Glomerular visceral epithelial cell (primary cell): Measurements from ENCODE around the gene MYO9B.

Experiments
- DNase-seq: peaks from one replicate; pipeline ENCODE4 v3.0.0-alpha.2; 2016; ENCODE audit errors: extremely low spot score

Gene MYO9B, protein sequence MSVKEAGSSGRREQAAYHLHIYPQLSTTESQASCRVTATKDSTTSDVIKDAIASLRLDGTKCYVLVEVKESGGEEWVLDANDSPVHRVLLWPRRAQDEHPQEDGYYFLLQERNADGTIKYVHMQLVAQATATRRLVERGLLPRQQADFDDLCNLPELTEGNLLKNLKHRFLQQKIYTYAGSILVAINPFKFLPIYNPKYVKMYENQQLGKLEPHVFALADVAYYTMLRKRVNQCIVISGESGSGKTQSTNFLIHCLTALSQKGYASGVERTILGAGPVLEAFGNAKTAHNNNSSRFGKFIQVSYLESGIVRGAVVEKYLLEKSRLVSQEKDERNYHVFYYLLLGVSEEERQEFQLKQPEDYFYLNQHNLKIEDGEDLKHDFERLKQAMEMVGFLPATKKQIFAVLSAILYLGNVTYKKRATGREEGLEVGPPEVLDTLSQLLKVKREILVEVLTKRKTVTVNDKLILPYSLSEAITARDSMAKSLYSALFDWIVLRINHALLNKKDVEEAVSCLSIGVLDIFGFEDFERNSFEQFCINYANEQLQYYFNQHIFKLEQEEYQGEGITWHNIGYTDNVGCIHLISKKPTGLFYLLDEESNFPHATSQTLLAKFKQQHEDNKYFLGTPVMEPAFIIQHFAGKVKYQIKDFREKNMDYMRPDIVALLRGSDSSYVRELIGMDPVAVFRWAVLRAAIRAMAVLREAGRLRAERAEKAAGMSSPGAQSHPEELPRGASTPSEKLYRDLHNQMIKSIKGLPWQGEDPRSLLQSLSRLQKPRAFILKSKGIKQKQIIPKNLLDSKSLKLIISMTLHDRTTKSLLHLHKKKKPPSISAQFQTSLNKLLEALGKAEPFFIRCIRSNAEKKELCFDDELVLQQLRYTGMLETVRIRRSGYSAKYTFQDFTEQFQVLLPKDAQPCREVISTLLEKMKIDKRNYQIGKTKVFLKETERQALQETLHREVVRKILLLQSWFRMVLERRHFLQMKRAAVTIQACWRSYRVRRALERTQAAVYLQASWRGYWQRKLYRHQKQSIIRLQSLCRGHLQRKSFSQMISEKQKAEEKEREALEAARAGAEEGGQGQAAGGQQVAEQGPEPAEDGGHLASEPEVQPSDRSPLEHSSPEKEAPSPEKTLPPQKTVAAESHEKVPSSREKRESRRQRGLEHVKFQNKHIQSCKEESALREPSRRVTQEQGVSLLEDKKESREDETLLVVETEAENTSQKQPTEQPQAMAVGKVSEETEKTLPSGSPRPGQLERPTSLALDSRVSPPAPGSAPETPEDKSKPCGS (N-terminal part only)

DNA sequence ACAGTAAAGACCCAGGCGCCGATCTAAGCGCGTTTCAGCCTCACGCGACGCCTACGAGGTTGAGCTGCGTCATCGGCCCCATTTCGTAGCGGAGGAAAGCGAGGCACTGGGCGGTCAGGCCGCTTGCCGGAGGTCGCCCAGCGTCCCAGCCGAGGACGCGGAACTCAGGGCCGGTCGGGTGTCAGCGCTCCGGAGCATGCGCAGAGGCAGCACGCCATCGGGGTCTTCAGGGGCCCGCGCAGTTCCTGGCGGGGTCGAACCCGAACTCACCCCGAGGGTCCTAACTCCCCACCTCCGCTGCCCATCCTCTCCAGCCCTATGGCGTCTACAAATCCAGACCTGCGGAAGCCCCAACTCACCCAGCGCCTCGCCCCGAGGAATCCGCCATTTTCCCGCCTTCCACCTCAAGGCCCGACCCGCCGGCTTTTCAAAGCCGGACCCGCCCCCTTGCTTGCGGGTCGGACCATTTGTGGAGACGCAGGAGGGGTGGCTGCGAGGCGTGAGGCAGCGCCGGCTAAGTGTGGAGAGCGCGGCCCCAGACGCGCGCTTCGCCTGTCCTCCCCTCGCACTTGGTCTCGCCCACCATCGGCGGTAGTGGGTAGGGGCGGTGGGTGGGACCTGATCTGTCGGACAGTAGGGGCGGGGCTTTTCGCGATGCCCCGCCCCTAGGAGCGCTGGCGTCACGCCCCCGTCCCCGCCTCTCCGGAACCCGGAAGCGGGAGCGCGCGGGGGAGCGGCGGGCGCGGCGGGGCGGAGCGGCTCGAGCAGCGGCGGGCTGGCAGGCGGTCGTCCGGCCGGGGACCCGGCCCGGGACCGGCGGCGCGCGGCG is at the start of gene MYO9B, which contains the start of gene HAUS8:
MYO9B (plus strand) TSS at position 743 of the 829 bp plus-strand sequence. CDS start 25,941 bp downstream, outside the sequence.
HAUS8 (minus strand) TSS at position 418 of the 829 bp plus-strand sequence; CDS start at position 388, 30 bp downstream.
- peak; percentile 100 for DNase-seq

DNA sequence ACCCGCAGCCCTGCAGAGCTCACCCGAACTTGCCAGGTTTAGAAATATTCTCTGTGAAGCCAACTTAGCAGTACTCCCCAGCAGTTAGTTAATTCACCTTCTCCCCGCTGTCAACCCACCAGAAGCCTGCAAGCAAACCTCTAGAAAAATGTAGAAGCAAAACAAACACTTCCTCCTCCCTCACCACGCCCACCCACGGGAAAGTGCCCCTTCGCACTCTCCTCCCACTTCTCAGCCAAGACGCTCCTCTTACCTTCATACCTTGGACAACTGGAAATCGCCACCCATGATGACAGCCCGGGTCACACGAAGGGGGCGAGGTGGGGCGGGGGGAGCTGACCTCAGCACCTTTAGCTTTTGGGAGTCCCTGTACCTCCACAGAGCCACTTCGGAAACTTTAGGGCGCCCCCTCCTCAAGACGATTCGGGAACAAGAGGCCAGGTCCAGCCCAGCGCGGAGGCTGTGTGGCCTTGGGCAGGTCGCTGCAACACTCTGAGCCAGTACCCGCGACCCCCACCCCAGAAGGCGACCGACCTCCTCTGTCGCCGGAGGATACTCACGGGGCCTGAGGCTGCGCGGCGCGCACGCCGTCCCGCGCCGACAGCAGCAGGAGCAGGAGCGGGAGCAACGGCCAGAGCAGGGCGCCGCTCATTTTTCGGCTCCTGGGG is 49.5 kb upstream of the MYO9B start:
- DNase-seq, result no peak

DNA sequence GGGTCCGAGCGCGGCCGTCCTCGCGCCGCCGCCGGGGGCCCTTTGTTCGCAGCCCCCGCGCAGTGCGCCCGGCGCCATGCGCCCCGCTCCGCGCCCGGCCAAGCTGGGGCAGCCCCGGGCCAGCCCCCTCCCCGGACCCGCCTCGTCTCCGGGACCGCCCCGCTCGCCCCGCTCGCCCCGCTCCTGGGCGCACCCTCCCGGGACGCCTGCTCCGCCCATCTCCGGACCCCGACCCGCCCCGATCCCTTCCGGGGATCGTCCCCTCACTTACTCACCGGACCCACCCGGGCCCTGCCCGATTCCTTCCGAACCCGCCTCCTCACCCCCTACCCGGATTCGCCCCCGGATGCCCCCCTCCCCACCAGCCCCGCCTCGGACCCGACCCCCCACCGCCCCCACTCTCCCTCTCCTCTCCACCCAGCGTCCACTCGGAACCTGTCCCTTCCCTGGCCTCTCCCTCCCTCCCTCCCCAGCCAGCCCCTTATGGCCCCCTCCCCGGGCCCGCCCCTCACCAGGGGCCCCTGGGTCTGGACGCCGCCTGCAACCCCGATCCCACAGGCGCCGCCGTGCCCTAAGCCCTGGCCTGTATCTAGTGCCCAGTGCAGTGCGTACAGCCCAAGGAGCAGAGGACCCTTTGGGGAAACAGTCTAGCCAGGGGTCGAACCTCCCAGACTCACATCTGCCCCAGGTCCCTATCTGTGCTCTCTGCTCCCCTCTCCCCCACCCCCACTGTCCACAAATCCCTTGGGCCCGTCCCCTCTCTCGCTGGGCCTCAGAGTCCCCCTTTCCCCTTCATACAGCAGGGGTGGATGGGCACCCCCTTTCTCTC is 48.7 kb upstream of the MYO9B start, which contains the start of gene CPAMD8:
CPAMD8 (minus strand) TSS at position 105 of the 829 bp plus-strand sequence. CDS start 168 bp downstream, outside the sequence.
- DNase-seq, result no peak

DNA sequence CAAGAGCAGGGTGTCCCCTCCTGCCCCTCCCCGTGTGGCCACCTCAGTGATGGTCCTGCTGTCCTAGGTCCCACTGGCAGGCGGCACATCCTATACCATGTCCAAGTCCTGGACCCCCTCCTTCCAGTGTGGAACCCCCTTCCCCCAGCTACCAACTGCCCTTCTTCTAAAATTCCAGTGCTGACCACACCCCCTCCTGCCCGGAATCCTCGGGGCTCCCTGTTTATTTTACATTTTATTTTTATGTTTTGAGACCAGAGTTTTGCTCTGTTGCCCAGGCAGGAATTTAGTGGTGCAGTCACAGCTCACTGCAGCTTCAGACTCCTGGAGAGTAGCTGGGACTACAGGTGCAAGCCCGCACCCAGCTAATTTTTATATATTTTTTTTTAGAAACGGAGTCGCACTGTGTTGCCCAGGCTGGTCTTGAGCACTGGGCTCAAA is 48.0 kb upstream of the MYO9B start:
- DNase-seq, result no peak

DNA sequence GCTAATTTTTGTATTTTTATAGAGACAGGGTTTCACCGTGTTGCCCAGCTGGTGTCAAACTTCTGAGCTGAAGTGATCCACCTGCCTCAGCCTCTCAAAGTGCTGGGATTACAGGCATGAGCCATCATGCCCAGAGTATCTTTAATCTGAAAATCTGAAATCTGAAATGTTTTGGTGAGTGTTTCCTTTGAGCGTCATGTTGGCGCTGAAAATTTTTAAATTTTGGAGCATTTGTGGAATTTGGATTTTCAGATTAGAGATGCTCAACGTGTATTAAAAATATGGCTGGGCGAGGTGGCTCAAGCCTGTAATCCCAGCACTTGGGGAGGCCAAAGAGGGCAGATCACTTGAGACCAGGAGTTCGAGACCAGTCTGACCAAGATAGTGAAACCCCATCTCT is 43.8 kb upstream of the MYO9B start:
- no peak for DNase-seq

DNA sequence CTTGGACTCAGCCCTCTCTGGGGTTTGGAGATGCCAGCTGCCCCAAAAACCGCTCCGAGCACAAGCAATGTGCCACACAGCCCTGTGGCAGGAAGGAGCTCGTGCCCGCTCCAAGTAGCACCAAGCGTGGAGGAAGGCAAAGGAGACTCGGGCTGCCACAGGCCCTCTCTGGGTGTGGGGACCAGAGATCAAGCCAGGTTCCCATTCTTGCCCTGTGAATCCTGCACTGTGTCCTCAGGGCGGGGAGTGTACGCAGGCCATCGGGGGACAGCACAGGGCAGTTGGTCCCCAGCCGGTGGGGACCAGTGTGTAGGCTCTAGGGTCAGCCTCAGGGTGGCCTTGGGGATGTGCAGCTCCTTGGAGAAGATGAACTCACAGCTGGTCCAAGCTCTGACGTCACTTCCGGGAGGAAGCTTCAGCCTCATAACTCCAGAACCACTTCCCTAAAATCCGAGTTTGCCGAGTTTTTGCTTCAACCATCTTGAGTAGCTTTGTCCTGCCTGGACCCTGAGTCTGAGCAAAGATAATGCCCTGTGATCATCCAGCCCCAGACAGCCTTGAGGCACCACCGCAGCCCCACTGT is 39.6 kb upstream of the MYO9B start:
- DNase-seq, result no peak

DNA sequence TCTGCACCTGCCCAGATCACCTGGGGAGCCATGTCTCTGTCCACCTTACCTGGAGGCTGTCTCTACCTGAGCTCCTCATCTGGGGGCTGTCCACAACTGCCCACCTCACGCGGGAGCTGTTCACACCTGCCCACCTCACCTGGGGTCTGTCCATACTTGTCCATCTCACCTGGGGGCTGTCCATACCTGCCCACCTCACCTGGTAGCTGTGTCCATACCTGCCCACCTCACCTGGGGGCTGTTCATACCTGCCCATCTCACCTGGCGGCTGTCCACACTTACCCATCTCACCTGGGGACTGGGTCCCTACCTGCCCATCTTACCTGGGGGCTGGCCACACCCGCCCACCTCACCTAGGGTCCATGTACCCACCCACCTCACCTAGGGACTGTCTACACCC is 38.9 kb upstream of the MYO9B start:
- DNase-seq, result no peak

DNA sequence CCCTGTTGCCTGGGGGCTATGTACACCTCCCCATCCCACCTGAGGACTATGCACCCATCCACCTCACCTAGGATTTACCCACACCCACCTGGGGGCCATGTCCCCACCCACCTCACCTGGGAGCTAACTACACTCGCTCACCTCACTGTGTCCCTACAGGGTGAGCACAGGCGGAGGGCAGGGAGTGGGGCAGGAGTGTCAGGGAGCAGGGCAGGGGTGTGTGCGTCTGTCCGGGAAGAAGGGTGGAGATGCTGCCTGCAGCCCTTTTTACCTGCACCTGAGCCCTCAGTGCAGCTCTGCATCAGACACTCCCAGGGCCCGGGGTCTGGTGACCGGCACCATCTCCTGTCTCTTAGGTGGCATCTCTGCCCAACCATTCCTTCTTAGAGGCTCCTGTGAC is 38.4 kb upstream of the MYO9B start:
- DNase-seq, result no peak

DNA sequence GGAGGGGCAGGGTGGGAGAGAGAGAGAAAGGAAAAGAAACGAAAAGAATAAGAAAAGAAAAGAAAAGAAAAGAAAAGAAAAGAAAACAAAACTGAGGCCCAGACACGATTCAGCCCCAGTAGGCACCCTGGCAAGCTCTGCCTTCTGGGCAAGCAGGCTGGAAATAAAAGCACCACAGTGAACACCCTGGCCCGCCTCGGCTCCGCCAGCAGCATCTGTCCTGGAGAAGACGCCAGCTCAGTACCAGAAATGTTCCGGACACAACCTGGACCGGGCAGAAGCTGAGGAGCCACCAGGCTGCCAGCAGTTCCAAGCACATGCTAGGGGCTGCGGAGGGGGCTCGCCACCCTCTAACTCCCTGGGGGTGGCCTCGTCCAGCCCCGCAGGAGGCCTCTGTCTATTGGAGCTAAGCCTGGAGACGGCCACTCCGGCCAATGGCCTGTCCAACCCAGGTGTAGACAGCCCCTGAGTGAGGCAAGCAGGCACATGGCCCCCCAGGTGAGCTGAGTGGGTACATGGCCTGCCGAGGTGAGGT is 37.5 kb upstream of the MYO9B start:
- DNase-seq, result no peak

DNA sequence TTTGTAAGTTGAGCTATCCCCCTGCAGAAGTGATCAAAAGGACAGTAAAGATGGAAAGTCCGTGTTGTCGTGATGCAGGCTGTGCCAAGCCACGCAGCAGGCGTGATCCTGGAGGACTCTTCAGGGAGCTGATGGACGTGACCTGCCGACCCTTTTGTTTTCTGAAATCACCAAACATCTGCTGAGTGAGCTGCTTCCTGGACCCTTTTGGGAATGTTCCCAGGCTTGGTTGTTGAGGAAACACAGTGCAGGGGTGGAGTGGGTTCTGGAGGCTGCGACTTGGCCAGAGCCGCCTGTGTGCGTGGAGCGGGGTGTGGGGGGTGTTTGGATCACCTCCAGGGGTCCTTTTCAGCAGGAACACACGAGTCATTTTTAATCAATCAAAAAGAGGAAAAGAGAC is 33.6 kb upstream of the MYO9B start:
- no peak for DNase-seq

DNA sequence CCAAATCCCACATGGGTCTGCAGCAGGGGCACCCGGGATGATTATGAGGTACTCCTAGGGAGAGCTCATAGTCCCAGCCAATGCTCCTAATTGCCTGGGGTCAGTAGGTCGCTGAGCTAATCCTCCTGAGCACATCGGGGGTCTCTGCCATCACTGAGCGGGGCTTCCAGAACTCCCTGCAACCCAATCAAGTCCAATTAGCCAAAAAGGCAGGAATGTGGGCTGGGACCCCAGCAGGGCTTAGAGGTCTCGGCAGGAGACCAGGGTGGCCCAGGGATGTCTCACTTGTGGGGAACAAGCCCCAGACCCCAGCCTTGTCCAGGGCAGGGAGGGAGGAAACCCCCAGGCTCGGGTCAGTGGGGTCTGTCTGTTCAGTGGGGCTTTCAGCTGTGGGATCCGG is 31.8 kb upstream of the MYO9B start:
- no peak for DNase-seq

DNA sequence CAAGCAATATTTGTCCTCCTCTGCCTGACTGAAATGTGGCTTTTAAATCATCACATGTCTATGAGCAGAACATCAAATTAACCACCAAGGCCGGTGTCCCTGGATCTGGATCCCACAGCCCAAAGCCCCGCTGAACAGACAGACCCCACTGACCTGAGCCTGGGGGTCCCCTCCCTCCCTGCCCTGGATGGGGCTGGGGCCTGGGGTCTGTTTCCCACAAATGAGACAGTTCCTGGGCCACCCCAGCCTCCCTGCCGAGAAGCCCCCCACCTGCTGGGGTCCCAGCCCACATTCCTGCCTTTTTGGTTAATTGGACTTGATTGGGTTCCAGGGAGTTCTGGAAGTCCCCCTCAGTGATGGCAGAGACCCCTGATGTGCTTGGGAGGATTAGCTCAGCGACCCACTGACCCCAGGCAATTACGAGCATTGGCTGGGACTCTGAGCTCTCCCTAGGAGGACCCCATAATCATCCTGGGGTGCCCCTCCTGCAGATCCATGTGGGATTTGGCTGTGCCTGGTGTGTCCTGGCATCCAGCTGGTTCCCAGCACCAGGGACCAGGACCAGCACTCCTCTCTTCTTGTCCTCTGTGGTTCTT is 29.6 kb upstream of the MYO9B start:
- DNase-seq, result no peak

DNA sequence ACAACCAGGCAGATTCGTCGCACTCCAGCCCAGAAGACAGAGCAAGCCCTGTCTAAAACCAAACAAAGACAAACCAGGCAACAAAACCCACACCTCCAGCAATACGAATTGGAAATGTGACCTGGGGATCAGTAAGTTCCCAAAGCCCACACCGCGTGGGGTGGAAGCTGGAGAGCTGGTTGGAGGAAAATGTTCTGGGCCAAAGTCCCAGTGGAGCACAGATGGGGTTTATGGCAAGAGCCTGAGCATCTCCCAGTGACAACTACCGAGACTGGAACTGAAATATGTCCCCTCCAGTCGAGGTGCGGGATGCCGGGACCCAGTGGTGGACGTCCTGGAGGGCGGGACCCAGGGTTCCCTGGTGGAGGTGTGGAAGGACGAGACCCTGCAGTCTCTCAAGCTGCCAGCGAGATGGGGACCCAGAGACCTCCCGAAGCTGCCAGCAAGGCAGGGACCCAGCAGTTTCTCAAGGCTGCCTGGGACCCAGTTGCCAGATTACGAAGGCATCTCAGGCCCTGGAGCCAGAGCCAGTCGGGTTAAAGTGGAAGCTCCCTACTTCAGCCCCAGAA is 26.6 kb upstream of the MYO9B start:
- DNase-seq, result no peak

DNA sequence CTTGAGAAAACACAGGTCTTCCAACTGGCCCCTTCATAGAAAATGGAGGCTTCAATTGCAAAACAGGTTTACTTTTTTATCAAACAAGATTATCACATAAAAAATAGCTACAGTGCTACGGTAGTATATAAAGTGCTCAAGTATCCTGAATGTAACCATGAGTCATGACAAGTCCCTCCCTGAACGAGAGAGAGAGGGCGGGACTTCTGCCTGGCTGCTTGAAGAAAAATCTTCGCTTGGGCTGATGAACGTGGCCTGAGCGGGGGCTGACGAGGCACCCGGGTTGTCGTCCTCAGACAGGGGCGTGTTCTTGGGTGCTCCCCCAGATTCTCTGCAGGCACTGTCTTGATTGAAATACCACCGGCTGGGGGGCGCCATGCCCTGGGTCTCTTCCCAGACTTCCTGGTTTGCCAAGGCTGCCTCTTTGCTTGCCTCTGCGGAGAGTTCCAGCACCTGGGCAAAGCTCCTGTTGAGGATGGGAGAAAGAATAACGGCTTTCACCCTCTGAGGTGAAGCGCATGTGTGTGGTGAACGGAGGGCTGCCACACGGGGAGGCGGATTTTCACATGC is 25.8 kb upstream of the MYO9B start:
- DNase-seq, result no peak

DNA sequence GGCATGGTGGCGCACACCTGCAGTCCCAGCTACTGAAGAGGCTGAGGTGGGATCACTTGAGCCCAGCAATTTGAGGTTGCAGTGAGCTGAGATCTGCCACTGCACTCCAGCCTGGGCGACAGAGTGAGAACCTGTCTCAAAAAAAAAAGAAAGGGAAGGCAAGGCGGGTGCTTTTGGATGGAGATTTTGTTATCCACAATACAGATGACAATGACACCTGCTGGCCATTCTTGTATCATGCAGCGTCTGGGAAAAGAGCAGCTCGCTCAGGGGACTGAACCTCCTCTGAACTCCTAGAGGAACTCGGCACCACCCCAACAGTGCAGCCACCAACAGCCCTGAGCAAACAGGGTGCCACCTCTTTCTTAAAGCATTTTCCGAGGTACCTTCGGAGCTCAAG is 23.1 kb upstream of the MYO9B start:
- DNase-seq, result no peak

DNA sequence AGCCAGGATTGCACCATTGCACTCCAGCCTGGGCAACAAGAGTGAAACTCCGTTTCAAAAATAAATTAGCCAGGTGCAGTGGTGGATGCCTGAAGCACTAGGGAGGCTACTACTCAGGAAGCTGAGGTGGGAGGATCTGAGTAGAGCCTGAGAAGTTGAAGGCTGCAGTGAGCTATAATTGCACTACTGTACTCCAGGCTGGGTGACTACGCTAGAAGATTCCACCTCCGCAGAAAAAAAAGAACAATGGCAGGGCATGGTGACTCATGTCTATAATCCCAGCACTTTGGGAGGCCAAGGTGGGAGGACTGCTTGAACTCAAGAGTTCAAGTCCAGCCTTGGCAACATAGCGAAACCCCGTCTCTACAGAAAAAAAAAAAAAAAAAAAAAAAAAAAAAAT is 20.8 kb upstream of the MYO9B start:
- no peak for DNase-seq

DNA sequence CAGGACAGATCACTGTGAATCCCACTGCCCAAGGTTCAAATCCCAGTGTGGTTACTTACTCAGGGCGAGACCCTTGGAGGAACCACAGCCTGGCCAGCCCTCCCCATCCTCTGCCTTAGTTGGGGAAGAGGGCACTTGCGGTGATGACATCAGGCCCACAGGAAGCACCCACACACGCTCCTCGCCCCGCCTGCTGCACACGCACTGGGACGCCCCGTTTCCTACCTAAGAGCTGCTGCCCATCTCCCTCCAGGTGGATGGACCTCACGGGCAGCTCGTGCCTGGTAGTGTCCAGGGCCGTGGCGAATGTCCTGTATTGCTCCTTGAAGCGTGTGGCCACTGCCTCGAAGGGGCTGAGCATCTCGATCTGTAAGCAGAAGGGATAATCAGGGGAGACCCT is 19.9 kb upstream of the MYO9B start:
- DNase-seq, result no peak

DNA sequence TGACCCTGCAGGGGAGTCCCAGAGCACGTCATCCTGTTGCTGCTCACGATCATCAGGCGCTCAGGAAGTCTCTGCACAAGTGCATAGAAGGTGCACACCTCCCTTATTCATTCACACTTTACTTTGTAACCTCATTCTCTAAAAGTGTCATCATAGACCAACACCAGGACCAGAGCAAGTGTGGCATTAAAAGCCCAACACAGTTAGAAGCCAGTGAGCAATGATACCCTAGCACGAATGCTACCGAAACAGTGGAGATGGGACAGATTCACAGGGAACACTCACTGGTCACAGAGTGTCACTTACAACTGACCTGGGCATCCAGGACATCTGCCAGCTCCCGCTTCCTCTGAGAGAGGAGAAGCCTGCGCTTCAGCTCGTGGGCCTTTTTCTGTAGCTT is 17.3 kb upstream of the MYO9B start:
- DNase-seq, result no peak
